HepG2 (cell line): ENCODE data around the gene OR2A2.

Experiments used
- ATF7 ChIP-seq, 2 experiments: fragments of 450-650 bp in 1 of 2; sonication (generic) in 1 of 2; formaldehyde crosslinking in 1 of 2; IDR thresholded peaks; 2 replicates each; pipeline versions ENCODE4 v1.4.0 to v1.6.1; 2016 to 2020; ENCODE audit warnings: antibody characterized with exemption in 1 of 2, mild to moderate bottlenecking in 1 of 2, missing genetic modification reagents in 1 of 2
- CTCF ChIP-seq: sonication (generic); formaldehyde crosslinking; IDR thresholded peaks from 2 replicates; pipeline ENCODE4 v1.5.0; 2020; ENCODE audit warnings: mild to moderate bottlenecking, missing genetic modification reagents, moderate library complexity
- EZH2 ChIP-seq: conservative IDR thresholded peaks from 2 replicates; pipeline ENCODE4 v1.6.1; 2012; ENCODE audit warnings: mild to moderate bottlenecking, low read depth, low read length, moderate library complexity
- MAZ ChIP-seq, 2 experiments: sonication (generic) in 1 of 2; formaldehyde crosslinking in 1 of 2; IDR thresholded peaks; 2 replicates each; pipeline versions ENCODE4 v1.5.0 to v1.6.1; 2012 to 2020; ENCODE audit warnings: low read depth in 2 of 2, mild to moderate bottlenecking in 2 of 2, borderline replicate concordance in 1 of 2, improper control_type of control experiment in 1 of 2, low read length in 1 of 2, missing genetic modification reagents in 1 of 2, moderate library complexity in 1 of 2
- RBM22 ChIP-seq: fragments of 200-400 bp; formaldehyde crosslinking; optimal IDR thresholded peaks from 2 replicates; pipeline ENCODE3; 2017; ENCODE audit warnings: mild to moderate bottlenecking, low read length, moderate library complexity
- SIN3A ChIP-seq: IDR thresholded peaks from 2 replicates; pipeline ENCODE4 v1.6.1; 2011; ENCODE audit warnings: low read depth, mild to moderate bottlenecking, control low read depth, low read length, borderline replicate concordance
- YY1 ChIP-seq: IDR thresholded peaks from 2 replicates; pipeline ENCODE4 v1.6.1; 2011; ENCODE audit warnings: low read length, low read depth, moderate library complexity, mild to moderate bottlenecking; ENCODE audit not compliant: insufficient read depth, insufficient replicate concordance
- ZNF232 ChIP-seq: sonication (generic); formaldehyde crosslinking; IDR thresholded peaks from 2 replicates; pipeline ENCODE4 v1.4.0; 2020; ENCODE audit warnings: missing genetic modification reagents, borderline replicate concordance
- ZNF335 ChIP-seq: sonication (generic); formaldehyde crosslinking; IDR thresholded peaks from 2 replicates; pipeline ENCODE4 v1.4.0; 2020; ENCODE audit warnings: missing genetic modification reagents

GRCh38 chr7:144122876-144123275 lies 13.5 kb downstream of the OR2A2 start, which contains the start of gene OR2A14:
- TF ChIP-seq EZH2: no peak
- no peak for TF ChIP-seq YY1
- TF ChIP-seq CTCF: no peak
- no peak for TF ChIP-seq MAZ (IDR thresholded peaks at IDR 0.05; ENCODE audit: borderline replicate concordance, low read depth, low read length)
- TF ChIP-seq MAZ (CRISPR knock-in tag; IDR thresholded peaks at IDR 0.05; ENCODE audit: low read depth): no peak
- TF ChIP-seq ZNF232 (CRISPR knock-in tag): no peak
- TF ChIP-seq RBM22: no peak
- no peak for TF ChIP-seq ATF7 (IDR thresholded peaks at IDR 0.05)
- no peak for TF ChIP-seq ATF7 (CRISPR knock-in tag; IDR thresholded peaks at IDR 0.05)
- TF ChIP-seq SIN3A: no peak
- TF ChIP-seq ZNF335 (CRISPR knock-in tag): no peak
